Activated CD4-positive, alpha-beta T cell treated with anti-CD3 and anti-CD28 coated beads, Interleukin-2, amount 50 U/mL, for 16 hours (primary cell): ENCODE measurements around the gene IGLL1.
"Not testable (repeated sequence)": the region's sequence is repeated elsewhere in the genome, so short reads cannot be mapped to it uniquely, and the experiment has no call there.

Experiments used
- DNase-seq: peaks from one replicate; pipeline ENCODE4 v3.0.0-alpha.2; 2020

Gene IGLL1

DNA sequence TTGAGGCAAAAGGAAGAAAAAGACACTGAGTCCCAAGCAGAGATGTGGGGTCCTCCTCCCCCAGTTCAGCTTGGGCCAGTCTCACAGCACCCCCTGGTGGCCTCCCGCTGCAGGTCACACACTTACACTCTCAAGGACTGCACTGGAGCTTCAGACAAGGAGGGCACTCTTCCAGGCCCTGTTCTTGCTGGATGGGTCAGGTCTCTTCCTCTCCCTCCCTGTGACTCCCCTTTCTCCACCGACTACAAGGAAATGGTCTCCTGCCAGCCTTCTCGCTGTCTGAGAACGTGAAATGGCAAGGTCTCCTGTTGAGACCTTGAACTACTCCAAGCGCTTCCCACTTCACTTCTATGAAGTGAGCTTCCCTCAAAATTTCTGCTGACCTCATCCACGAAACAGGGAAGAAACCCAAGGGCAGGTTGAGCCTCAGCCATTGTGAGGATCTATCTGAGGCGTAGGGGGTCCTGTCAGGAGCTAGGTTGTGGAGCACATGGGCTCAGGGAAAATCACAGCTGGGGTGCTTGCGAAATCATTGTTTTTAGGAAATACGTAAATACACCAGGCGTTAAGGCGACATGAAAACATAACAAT lies 11.2 kb upstream of the IGLL1 start:
- DNase-seq: peak; percentile 53

DNA sequence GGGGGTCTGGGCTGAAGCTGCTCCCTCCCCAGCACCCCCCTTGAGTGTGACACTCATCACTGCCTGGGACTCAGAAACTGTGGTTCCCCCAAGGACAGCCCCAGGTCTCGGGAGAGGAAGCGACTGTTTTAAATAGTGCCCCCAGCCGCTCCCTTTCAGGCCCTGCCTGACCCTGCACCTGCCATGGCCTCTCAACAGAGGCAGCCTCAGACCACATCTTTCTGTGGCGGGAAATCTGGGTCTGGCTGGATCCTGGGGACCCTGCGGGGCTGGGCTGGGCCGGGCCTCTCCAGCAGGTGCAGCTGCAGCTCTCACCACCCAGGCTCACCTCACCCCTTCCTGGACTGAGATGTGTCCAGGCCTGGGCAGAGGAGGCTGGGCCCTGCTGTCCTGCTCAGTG lies 3.7 kb upstream of the IGLL1 start:
- DNase-seq: no peak

- no peak for DNase-seq
These were observed 3.1 kb upstream of the IGLL1 start for GRCh38 chr22:23583153-23583552.

DNA sequence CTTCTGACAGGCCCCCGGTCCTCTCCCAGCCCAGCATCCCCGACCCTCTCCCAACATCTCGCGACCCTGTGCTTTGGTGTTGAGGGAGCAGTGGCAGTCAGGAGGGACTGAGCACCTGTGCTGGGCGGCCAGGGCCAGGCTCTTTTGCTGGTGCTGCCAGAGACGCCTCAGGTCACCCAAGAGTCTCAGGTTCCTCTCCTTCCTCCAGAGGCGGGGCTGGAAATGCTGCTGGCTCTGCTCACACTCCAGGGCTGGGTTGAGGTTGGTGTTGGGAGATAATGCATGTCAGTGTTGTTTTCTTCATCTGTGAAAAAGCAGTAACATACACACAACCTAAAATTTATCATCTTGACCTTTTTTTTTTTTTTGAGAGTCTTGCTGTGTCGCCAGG lies 1.2 kb upstream of the IGLL1 start:
- DNase-seq: no peak

- no peak for DNase-seq
These were observed 628 bp upstream of the IGLL1 start for GRCh38 chr22:23580576-23581259.

GRCh38 chr22:23579280-23579679 lies 810 bp downstream of the IGLL1 start:
- no peak for DNase-seq

DNA sequence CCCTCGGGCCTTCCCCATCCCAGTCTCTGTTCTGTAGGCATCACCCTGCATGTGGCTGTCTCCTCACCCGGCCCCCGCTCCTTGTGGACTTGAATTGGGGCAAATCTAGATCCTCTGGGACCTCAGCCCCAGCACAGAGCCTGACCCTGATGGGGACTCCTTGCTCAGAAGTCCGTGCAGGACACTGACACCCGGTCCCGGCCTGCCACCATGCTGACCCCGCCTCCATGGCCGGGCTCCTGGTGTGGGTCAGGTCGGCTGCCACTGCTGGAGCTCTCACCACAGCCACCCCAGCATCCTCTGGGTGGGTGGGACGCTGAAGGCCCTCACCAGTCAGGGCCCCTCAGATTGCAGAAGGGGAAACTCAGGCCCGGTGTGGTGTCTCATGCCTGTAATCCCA lies 1.8 kb downstream of the IGLL1 start:
- no peak for DNase-seq

GRCh38 chr22:23576681-23577080 lies 3.4 kb downstream of the IGLL1 start:
- DNase-seq: no peak

DNA sequence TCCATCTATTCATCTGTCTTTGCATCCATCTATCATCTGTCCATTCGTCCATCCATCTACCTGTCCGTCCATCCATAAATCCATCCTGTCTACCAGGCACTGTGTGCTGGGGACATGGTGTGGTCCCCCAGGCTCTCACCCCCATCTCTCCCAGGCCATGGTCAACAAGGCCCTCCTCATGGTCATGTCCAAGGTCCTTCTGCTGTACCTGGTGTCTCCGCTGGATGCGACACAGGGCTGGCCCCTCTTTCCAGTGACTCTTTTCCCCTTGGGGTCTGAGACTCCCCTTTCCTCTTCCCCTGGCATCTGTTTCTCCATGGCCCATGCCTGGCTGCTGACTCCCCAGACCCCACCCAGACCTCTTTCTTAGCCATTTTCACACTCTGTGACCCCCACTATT lies 4.5 kb downstream of the IGLL1 start:
- no peak for DNase-seq

- DNase-seq: no peak
These were observed 5.2 kb downstream of the IGLL1 start for GRCh38 chr22:23574877-23575276.

DNA sequence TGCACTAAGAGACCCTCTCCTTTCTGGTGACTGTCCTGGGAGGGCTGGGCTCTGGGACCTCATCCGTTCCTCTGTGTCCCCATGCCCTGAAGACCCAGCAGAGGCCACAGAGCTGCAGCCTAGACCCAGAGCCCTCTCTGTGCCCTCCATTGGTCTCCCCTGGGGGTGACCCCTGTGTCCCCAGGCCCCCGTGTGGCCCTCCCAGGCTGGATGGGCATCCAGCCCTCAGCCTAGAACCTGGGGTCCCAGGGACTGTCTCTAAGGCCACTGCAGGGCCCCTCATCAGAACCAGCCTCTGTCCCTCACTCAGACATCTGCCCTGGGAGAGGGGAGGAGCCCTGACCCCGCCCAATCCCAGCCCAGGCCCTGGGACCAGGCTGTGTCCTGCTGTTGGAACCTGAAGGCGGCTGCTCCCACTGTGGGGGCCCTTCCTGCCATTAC lies 5.7 kb downstream of the IGLL1 start:
- DNase-seq: no peak

GRCh38 chr22:23573701-23574235 lies 6.3 kb downstream of the IGLL1 start:
- DNase-seq: not testable (repeated sequence)

GRCh38 chr22:23573106-23573505 lies 7.0 kb downstream of the IGLL1 start:
- not testable (repeated sequence) for DNase-seq

GRCh38 chr22:23571486-23571885 lies 8.6 kb downstream of the IGLL1 start:
- no peak for DNase-seq

DNA sequence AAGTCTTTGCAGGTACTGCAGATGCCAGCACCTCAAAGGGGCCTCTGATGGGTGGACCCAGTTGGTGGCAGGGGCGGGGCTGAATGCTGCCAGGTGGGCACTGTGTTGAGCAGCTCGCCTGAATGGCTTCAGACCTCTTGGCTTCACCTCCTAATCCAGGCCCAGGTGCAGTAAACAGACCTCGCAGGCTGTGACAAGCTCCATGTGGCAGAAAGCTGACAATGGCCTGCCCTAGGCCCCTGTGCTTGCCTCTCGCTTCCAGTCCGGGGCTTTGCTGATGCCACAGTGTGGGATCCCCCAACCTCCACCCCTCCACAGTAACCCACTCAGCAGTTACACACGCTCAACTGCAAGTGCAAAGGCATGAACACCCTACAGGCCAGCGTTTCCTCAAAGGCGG lies 9.4 kb downstream of the IGLL1 start:
- DNase-seq: no peak

DNA sequence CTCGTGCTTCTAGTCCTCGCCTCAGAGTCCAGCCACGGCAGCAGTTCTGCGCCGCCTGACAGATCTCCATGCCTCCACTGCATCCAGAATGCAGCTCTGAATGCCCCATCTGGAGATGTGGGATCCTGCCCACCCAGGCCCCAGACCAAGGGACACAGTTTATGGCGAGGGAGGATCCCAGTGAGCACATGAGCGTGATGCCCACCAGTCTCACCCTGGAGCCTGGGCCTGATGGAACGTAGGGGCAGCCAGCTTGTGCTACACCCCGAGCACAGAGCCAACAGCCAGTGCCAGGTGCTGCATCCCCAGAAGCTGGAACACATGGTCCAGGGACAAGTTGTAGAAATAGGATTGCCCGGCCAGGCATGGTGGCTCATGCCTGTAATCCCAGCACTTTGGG lies 10.4 kb downstream of the IGLL1 start:
- DNase-seq: no peak

DNA sequence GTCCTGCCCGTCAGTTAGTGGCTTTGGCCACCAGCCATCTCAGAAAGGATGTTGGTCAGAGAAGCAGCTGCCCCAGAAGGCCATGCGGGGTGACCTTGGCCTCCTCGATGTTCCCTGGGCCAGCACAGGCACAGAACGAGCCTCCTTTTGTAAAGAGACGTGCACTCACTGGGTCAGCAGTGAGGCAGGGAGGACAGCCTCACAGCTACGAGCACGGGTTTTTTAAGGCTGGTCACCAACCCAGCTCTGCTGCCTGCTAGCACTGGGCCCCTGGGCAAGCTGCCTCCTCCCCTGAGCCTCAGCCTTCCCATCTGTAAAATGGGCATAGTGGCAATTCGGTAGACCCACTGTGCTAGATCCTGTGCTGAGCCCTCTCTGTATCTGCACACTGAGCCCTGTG lies 10.8 kb downstream of the IGLL1 start:
- no peak for DNase-seq

DNA sequence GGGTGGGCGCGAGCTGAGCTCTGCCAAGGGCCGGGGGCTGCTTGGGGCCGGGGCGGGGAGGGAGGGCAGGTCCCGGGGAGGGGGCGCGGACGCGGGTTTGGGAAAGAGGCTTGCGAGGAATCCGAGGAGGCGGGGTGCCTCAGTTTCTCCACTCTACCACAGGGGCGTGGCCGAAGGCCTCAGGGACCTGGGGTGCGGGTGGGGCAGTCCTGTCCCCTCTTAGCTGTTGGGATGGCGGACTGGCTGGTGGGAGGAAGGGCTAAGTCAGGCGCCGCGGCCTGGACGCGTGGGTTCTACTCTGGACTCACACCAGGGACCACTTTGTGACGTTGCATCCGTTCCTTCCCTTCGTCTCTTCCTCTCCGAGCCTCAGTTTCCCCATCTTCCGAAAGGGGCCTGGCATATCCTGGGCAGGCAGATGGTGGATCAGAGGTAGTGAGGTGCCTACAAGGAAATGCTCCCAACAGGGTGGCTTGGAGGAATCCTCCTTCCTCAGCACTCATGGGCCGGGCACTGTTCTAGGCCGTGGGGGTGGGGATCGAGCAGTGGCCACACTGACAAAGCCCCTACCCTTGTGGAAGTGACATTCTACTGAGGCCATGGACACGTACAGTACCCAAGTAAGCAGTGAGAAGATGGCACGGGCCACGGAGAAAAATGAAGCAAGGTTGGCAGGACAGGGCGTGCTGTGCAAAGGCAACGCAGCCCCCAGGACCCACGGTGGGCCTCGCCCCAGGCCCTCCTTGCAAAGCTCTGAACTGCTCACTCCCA lies 13.2 kb downstream of the IGLL1 start:
- no peak for DNase-seq

DNA sequence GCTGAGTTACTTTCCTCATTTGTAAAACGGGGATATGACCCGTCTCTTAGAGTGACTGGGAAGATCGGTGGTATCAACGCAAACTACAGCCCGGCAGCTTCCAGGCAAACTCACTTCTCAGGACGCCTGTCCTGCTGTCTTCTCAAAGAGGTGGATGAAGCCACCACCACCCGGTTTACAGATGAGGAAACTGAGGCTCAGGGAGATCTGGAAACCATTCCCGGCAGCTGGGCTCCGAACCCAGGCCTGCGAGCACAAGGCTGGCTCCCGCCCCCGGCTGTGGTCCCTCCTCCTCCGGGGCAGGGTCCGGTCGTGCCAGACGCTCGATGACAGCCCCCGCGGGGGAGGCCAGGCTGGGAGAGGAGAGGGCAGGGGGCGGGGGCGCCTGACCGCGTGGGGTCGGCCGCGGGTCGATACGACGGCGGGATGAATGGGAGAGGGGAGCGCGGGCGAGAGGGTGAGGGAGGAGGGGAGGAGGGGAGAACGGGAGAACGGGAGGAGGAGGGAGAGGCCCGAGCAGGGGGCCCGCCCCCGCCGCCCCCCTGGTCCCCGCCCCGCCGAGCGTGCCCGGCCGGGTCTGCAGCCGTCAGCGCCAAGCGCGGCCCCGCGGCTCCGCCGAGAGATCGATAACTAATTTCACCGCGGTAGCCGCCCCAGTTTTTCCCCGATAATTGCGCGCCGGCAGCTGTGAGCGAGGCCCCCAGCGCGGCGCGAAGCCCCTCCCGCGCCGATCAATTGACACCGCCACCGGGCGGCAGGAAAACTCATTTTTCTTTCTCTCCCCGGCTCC lies 14.0 kb downstream of the IGLL1 start:
- DNase-seq: no peak

GRCh38 chr22:23565305-23565914 lies 14.7 kb downstream of the IGLL1 start:
- DNase-seq: peak; percentile 18

DNA sequence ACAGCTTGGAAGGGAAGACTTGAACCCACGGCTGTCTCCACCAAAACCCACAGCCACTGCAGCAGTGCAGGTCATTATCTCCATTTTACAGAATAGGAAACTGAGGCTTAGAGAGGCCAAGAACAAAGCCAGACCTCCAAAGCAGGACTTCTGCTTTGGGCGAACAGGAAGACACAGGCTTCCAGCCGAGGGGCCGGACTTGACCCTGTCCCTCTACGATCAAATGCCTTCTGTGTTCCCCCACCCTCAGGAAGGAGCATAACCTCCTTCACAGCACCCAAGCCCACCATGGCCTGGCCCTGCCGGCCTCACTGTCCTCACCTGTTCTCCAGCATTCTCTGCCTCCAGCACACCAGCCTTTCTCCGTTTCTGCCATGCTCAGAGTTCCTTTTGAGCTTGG lies 15.8 kb downstream of the IGLL1 start:
- DNase-seq: no peak

- DNase-seq: no peak
These were observed 17.0 kb downstream of the IGLL1 start for GRCh38 chr22:23563111-23563510.

DNA sequence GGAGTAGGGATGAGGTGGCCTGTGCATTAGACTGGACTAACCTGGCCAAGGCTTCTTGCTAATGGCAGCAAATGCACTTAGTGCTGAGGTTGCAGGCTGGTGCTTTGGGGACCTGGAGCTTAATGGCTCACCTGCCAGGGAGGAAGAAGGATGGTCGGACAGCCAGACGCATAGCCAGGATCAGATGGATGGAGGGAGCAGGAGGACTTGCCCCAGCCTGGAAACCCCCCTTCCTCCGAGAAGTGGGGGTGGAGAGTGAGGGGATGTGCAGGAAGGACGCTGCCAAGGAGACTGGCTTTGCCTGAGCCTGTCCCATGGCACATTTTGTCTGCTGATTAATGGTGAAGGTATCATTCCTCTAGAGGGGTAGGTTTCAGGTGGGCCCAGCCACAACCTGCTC lies 17.9 kb downstream of the IGLL1 start:
- DNase-seq: no peak
